Sigmoid colon (tissue), 4 donors: ENCODE measurements around the gene NXNL2.

Source experiments
- EP300 ChIP-seq, 4 donors: sonication (generic); formaldehyde crosslinking; IDR thresholded peaks; one replicate each; pipeline ENCODE4 v1.6.1; 2017; ENCODE audit warnings: antibody characterized with exemption in 4 of 4
- POLR2A ChIP-seq, 2 donors: fragments of 450-650 bp; IDR thresholded peaks; one replicate each; pipeline ENCODE4 v1.6.1; 2016; ENCODE audit warnings: antibody characterized with exemption in 2 of 2, mild to moderate bottlenecking in 2 of 2, moderate library complexity in 2 of 2
- TF ChIP-seq, protein P1 (sequence below), 4 experiments: fragments of 450-650 bp in 3 of 4; fragments of 200-600 bp in 1 of 4; IDR thresholded peaks; one replicate each; pipeline ENCODE4 v1.5.1; 2016 to 2019; ENCODE audit warnings: antibody characterized with exemption in 4 of 4, mild to moderate bottlenecking in 3 of 4, moderate library complexity in 2 of 4

DNA sequence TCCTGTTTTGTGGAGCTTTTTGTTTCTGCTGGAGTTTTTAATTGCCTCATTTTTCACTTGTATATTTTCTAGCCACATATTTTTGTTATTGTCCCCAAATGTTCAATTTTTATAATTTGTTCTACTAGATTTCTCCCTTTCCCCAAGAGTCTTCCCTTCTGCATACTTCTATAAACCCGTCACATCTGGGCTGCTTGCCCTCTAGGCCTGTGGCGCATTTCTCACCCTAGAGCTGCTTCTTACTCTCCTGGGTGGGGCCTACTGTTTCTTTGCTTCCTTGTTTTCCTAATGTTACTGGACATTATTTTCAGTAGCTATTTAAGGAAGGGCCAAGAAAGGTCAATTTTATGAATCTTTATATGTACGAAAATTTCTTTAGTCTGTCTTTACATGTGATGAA is 51.5 kb downstream of the NXNL2 start:
- TF ChIP-seq, protein P1, sequence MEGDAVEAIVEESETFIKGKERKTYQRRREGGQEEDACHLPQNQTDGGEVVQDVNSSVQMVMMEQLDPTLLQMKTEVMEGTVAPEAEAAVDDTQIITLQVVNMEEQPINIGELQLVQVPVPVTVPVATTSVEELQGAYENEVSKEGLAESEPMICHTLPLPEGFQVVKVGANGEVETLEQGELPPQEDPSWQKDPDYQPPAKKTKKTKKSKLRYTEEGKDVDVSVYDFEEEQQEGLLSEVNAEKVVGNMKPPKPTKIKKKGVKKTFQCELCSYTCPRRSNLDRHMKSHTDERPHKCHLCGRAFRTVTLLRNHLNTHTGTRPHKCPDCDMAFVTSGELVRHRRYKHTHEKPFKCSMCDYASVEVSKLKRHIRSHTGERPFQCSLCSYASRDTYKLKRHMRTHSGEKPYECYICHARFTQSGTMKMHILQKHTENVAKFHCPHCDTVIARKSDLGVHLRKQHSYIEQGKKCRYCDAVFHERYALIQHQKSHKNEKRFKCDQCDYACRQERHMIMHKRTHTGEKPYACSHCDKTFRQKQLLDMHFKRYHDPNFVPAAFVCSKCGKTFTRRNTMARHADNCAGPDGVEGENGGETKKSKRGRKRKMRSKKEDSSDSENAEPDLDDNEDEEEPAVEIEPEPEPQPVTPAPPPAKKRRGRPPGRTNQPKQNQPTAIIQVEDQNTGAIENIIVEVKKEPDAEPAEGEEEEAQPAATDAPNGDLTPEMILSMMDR (IDR thresholded peaks at IDR 0.05), result no peak
- TF ChIP-seq POLR2A (IDR thresholded peaks at IDR 0.05), result no peak
- TF ChIP-seq EP300 (IDR thresholded peaks at IDR 0.05), result no peak
